ENCODE measurements around the gene EIF2B4. TPM values are rescaled to one million over a fixed set of nuclear protein-coding genes. Genes with fewer than 3 reads are reported as not detected.

Gene EIF2B4
- total and polyA plus RNA-seq, 2 of the 13 experiments (the other 11 are each of a cell fraction or from before 2014, with no cell fraction given): 91.5 to 96.4 TPM

- TF ChIP-seq ZNF816 (CRISPR knock-in tag; IDR thresholded peaks at IDR 0.05; ENCODE audit: borderline replicate concordance) (no peak), ISL2 (CRISPR knock-in tag; IDR thresholded peaks at IDR 0.05) (peak; percentile 54), GLI4 (CRISPR knock-in tag; IDR thresholded peaks at IDR 0.05; ENCODE audit: borderline replicate concordance) (0 out of 2 replicates have a peak, but pooled peaks have one; percentile 3), TFDP1 (CRISPR knock-in tag; IDR thresholded peaks at IDR 0.05; ENCODE audit: borderline replicate concordance) (peak; percentile 60), NFYC (CRISPR knock-in tag; IDR thresholded peaks at IDR 0.05) (peak; percentile 69), ZNF629 (CRISPR knock-in tag; conservative IDR thresholded peaks at IDR 0.05) (no peak), MYPOP (CRISPR knock-in tag; IDR thresholded peaks at IDR 0.05) (no peak), SP1 (IDR thresholded peaks at IDR 0.05) (no peak), SP1 (CRISPR knock-in tag; IDR thresholded peaks at IDR 0.05) (peak; percentile 12; the same call in 1 of the 2 replicates), DZIP1 (CRISPR knock-in tag; IDR thresholded peaks at IDR 0.05) (0 out of 2 replicates have a peak, but pooled peaks have one; percentile 14), KLF15 (CRISPR knock-in tag; IDR thresholded peaks at IDR 0.05; ENCODE audit: borderline replicate concordance) (0 out of 2 replicates have a peak, but pooled peaks have one; percentile 83), ZNF44 (CRISPR knock-in tag; IDR thresholded peaks at IDR 0.05) (peak; percentile 82; the same call in 1 of the 2 replicates), ZNF557 (CRISPR knock-in tag; IDR thresholded peaks at IDR 0.05) (0 out of 2 replicates have a peak, but pooled peaks have one; percentile 34), SNAI1 (CRISPR knock-in tag; IDR thresholded peaks at IDR 0.05; ENCODE audit: borderline replicate concordance) (0 out of 2 replicates have a peak, but pooled peaks have one; percentile 39), HMGXB4 (CRISPR knock-in tag; IDR thresholded peaks at IDR 0.05; ENCODE audit: borderline replicate concordance in 1 of 2, low read depth in 1 of 2) (peak in 1 of 2 experiments; percentile 17; a peak in 1 of 4 replicates), ZFP62 (CRISPR knock-in tag; IDR thresholded peaks at IDR 0.05) (no peak), GZF1 (CRISPR knock-in tag; IDR thresholded peaks at IDR 0.05) (no peak; the same call in 1 of the 2 replicates), SIN3B (IDR thresholded peaks at IDR 0.05; ENCODE audit: low read length) (0 out of 2 replicates have a peak, but pooled peaks have one; percentile 66), AKAP8 (CRISPR knock-in tag; IDR thresholded peaks at IDR 0.05) (0 out of 2 replicates have a peak, but pooled peaks have one; percentile 40), ZNF75D (CRISPR knock-in tag; IDR thresholded peaks at IDR 0.05; ENCODE audit: borderline replicate concordance) (0 out of 2 replicates have a peak, but pooled peaks have one; percentile 18), SIN3A (IDR thresholded peaks at IDR 0.05; ENCODE audit: borderline replicate concordance, low read depth, low read length) (0 out of 2 replicates have a peak, but pooled peaks have one; percentile 27)
Measured at GRCh38 chr2:27356056-27356381, 14.1 kb downstream of the EIF2B4 start (continued).
